IMR-90 (cell line): ENCODE results near the gene STUB1.

Experiments
- FOS ChIP-seq: fragments of 150-350 bp; IDR thresholded peaks from 2 replicates; pipeline ENCODE4 v1.6.1; 2016; ENCODE audit warnings: low read depth, low read length
- MAZ ChIP-seq: IDR thresholded peaks from 2 replicates; pipeline ENCODE4 v1.6.1; 2012; ENCODE audit warnings: low read depth, mild to moderate bottlenecking, low read length, improper control_type of control experiment, moderate library complexity, borderline replicate concordance
- RAD21 ChIP-seq: IDR thresholded peaks from 2 replicates; pipeline ENCODE4 v1.6.1; 2012; ENCODE audit warnings: low read length, improper control_type of control experiment
- TF ChIP-seq, protein P1 (sequence below): conservative IDR thresholded peaks from 2 replicates; pipeline ENCODE4 v1.5.1; 2012; ENCODE audit warnings: mild to moderate bottlenecking, low read depth, low read length, improper control_type of control experiment

DNA sequence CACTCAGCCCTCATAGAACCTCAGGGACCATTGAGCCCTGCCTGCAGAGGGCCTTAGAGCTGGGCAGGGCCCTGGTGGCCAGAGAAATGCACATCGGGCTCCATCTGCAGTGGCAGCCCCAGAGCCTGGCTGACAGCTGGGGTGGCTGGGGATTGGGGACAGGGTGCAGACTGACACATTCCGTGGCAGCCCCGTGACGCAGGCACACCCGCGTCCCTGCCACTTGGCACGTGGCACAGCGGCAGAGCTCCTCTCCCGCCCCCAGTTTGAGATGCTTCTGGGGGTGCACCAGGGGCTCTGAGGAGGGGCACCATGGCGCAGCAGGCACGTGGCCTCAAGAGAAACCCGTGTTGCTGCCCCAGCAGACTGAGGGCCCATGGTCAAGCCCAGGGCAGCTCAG lies 23.2 kb downstream of the STUB1 start:
- TF ChIP-seq, protein P1, sequence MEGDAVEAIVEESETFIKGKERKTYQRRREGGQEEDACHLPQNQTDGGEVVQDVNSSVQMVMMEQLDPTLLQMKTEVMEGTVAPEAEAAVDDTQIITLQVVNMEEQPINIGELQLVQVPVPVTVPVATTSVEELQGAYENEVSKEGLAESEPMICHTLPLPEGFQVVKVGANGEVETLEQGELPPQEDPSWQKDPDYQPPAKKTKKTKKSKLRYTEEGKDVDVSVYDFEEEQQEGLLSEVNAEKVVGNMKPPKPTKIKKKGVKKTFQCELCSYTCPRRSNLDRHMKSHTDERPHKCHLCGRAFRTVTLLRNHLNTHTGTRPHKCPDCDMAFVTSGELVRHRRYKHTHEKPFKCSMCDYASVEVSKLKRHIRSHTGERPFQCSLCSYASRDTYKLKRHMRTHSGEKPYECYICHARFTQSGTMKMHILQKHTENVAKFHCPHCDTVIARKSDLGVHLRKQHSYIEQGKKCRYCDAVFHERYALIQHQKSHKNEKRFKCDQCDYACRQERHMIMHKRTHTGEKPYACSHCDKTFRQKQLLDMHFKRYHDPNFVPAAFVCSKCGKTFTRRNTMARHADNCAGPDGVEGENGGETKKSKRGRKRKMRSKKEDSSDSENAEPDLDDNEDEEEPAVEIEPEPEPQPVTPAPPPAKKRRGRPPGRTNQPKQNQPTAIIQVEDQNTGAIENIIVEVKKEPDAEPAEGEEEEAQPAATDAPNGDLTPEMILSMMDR = no peak
- TF ChIP-seq MAZ (no peak), RAD21 (no peak), FOS (no peak)
